Activated naive CD4-positive, alpha-beta T cell treated with anti-CD3 and anti-CD28 coated beads for 36 hours (primary cell): ENCODE data around the gene ATF6B. TPM values are rescaled to one million over a fixed set of nuclear protein-coding genes. Genes with fewer than 3 reads are reported as not detected.
A peak's percentile ranks its signal among the peaks of the same experiment; 100 is the strongest.

Experiments
- CTCF ChIA-PET: fragments of 350-600 bp; sonication (Branson Sonifier 250); formaldehyde crosslinking; loops from one replicate; lab custom pipeline; 2021; ENCODE audit warnings: antibody characterized with exemption; lab: Charles Lee
- DNase-seq: peaks from one replicate; pipeline ENCODE4 v3.0.0-alpha.2; 2020
- H3K27ac Mint-ChIP-seq: one replicate; pipeline ENCODE4 v1.8.0; 2021; ENCODE audit warnings: mild to moderate bottlenecking, mixed read lengths
- H3K27me3 Mint-ChIP-seq: one replicate; pipeline ENCODE4 v1.8.0; 2021; ENCODE audit warnings: low read depth, mixed read lengths
- H3K36me3 Mint-ChIP-seq: one replicate; pipeline ENCODE4 v1.8.0; 2021; ENCODE audit warnings: low read depth, mixed read lengths
- H3K4me1 Mint-ChIP-seq: one replicate; pipeline ENCODE4 v1.8.0; 2021; ENCODE audit warnings: low read depth, mixed read lengths
- H3K4me3 Mint-ChIP-seq: one replicate; pipeline ENCODE4 v1.8.0; 2021; ENCODE audit warnings: mild to moderate bottlenecking, moderate library complexity, mixed read lengths
- H3K9me3 Mint-ChIP-seq: one replicate; pipeline ENCODE4 v1.8.0; 2021; ENCODE audit warnings: mixed read lengths
- intact Hi-C: fragments of 100-400 bp; cut with micrococcal nuclease; formaldehyde crosslinking; loops from one replicate; pipeline ENCODE4 v1.15.1; 2023
- total RNA-seq, 2 experiments: library from RNA; stranded (reverse); gene quantifications; one replicate each; pipeline ENCODE4 v1.2.3, GENCODE V29; 2021

Gene ATF6B
- 10 to 100 TPM; 68.2 to 69.4 TPM for total RNA-seq

DNA sequence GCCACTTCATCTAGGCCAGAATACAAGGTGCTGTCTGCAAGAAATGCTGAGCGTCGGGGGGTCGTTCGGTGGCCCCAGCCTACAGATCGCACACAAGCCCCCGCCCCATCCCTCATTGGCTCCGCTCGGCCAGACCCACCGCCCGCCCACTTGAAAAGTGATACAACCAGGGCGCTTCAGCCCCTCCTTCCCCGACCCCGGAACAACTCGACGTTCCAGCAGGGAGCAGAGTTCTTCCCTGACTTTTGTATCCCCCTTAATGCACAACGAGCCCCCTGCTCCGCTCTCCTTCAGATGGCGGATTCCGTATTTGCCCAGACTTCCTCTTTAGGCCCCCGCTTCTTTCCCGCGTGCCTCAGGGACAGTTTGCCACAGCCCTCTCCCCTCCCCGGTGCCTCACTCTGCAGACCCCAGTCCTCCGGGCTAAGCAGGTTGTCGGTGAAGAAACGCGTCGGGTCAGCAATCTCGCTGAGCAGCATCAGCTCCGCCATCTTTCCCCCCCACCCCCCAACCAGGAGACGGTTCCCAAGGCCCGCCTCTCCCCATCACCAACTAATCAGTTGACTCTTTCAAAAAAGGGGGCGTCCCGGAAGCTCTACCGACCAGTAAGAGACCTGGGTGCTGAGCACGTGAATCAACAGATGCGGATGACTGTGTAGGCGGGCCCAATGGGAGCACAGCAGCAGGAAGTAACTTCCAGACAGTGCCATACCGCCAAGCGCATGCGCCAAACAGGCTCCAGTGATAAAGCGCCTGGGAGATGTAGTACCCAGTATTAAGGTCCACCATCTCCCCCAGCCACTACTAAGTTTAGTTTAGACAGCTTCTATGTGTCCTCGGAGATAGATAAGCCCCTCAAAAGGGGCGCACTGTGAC, at the start of gene ATF6B:
TSS of gene ATF6B (minus strand) at position 530 of the 876 bp plus-strand sequence. CDS start at position 491, 39 bp downstream.
- peaks cover 43% of the 10 kb centered on the region for H3K4me1 Mint-ChIP-seq

DNA sequence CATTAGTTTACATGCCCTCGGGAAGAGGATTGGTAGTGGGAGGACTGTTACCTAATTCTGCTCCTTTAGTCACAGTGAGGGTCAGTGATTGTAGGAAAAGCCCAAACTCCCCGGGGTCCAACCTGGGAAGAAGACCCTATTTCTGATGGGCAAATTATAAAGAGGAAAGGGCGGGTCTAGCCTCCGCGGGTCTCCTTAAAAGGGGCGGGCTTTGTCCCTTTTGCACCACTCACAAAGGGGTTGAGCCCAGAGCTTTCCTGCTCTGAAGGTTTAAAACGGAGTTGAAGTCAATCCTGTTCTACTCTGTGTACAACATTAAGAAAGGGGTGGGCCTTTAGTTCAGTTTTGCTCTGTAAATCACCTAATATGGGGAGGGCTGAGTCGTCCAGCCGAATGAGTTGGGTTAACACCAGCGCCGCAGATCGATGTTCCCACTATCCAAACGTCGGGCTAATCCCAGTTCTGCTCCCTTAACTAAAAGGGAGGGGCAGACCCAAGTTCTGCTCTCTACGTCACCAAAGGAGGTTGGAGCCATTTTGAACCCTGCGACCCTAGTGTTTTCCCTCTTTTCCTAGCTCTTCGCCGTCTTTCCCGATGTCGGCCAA, 49.2 kb upstream of the ATF6B start:
- H3K4me1 Mint-ChIP-seq, result peaks cover 62% of the 10 kb centered on the region
- peak; percentile 52 for DNase-seq
- CTCF ChIA-PET, result interaction anchor here (1.2 to 2.9 kb wide), 2 partner anchors 11 to 18 kb away, joined by 3 to 11 read pairs; no protein-coding TSS in a partner anchor
- peak overlapping the region; percentile 96 for H3K27ac Mint-ChIP-seq
- H3K4me3 Mint-ChIP-seq, result peak overlapping the region; percentile 91
- H3K27me3 Mint-ChIP-seq, result no peaks in the 10 kb centered on the region
- intact Hi-C loops, result loop anchor here (1.0 to 5.0 kb wide), 5 partner anchors 23 to 795 kb away; partner anchors contain the start of genes PPT2, PSMB8 and SKIC2
- H3K36me3 Mint-ChIP-seq, result peaks cover 6% of the 10 kb centered on the region
- H3K9me3 Mint-ChIP-seq, result no peaks in the 10 kb centered on the region

More for the DNA sequence above, at the start of gene ATF6B:
- H3K27me3 Mint-ChIP-seq, result no peaks in the 10 kb centered on the region
- peaks cover 9% of the 10 kb centered on the region for H3K36me3 Mint-ChIP-seq
- peak within 1 kb of the TSS; percentile 96 for H3K27ac Mint-ChIP-seq
- peak; percentile 99 for DNase-seq
- CTCF ChIA-PET, result interaction anchor here (0.7 to 3.7 kb wide), 4 partner anchors 10 to 149 kb away, joined by 3 to 25 read pairs (median 5); no protein-coding TSS in a partner anchor
- no peaks in the 10 kb centered on the region for H3K9me3 Mint-ChIP-seq
- H3K4me3 Mint-ChIP-seq, result peak within 1 kb of the TSS; percentile 100
- intact Hi-C loops, result loop anchor here (1.0 to 5.0 kb wide), 7 partner anchors 50 to 1444 kb away; partner anchors contain the start of genes ABHD16A, EHMT2, PBX2 and RNF5

DNA sequence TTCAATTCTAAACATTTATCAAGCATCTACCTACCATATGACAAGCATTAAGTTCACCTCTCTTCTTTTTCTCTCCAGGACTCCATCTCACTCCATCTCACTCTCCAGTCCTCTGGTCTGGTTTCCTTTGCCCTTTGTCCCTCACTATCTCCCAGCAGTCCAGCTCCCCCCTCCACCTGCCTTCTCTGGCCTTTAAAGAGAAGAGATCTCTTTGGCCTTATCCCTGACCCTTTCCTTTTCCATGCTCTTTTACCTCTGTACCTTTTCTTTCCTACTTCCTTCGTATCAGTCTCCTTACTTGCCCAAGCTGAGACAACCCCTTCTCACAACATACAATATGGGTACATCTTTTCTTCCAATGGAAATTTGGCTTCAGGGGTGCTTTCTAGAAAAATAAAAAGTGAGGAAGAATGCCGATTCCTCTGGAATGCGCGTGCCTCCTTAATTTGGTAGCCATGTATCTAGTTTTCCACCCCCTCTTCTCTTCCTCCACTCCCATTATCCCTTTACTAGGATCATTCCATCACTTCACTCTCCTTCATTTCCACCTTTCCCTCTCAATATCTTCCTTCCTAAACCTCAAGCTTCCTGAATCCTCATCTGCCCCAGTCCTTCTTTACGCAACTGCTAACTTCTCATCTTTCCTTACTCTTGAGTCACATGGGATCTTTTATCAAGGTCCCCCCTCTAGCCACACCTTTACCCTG, 48.6 kb upstream of the ATF6B start:
- peaks cover 62% of the 10 kb centered on the region for H3K4me1 Mint-ChIP-seq
- intact Hi-C loops, result loop anchor here (1.0 to 5.0 kb wide), 6 partner anchors 22 to 796 kb away; partner anchors contain the start of genes EHMT2, PPT2, PSMB8 and SKIC2
- H3K36me3 Mint-ChIP-seq, result peaks cover 6% of the 10 kb centered on the region
- H3K4me3 Mint-ChIP-seq, result peak overlapping the region; percentile 91
- DNase-seq, result no peak
- H3K27me3 Mint-ChIP-seq, result no peaks in the 10 kb centered on the region
- peak overlapping the region; percentile 96 for H3K27ac Mint-ChIP-seq
- CTCF ChIA-PET, result interaction anchor here (1.2 to 2.9 kb wide), 2 partner anchors 12 to 19 kb away, joined by 3 to 11 read pairs; no protein-coding TSS in a partner anchor
- H3K9me3 Mint-ChIP-seq, result no peaks in the 10 kb centered on the region

DNA sequence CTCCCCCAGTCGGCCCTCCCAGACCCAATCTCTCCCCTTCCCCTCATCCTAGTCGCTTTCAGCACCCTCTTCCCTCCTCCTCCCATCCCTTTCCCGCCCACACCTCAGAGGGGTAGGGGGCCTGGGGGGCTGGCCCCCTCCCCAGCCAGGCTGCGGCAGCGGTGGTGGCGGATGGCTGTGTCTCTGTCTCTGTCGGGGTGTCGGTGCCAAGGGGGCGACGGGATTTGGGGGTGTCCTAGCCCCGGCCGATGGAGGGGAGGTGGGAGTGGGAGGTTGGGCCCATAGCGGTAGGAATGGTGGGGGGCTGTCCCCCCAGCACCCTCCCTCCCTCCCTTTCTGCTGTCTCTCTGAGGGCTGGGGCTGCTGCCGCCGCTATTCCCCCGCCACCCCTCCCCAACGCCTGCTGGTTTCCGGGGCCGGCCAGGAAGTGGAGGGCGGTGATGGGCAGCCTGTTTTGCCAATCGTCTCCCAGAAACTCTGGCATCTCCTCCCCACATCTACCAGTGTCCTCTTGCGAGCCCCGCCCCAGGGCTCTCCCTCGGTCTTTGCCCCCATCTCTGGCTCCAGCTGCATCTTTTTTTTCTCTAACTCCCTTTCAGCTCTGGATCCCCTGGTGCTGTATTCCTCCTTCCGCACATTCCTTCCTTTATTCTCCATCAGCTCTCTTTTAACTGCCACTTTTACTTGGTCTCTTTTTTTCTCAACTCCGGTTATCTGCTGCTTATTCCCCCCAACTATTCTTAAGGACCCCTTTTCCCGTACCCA, 47.8 kb upstream of the ATF6B start, which contains the start of gene AGPAT1:
TSS of gene AGPAT1 (minus strand) at position 374 of the 765 bp plus-strand sequence. CDS start 4,588 bp downstream, outside the sequence.
- Mint-ChIP-seq H3K9me3 (no peaks in the 10 kb centered on the region), H3K36me3 (peaks cover 8% of the 10 kb centered on the region), H3K27ac (peak within 1 kb of the TSS; percentile 96), H3K4me3 (peak within 1 kb of the TSS; percentile 91), H3K27me3 (no peaks in the 10 kb centered on the region), H3K4me1 (peaks cover 64% of the 10 kb centered on the region)
- intact Hi-C loops, result loop anchor here (1.0 to 5.0 kb wide), 4 partner anchors 279 to 796 kb away; partner anchors contain the start of genes EHMT2 and PSMB8
- DNase-seq, result peak; percentile 99
- CTCF ChIA-PET, result interaction anchor here (1.2 to 2.9 kb wide), 2 partner anchors 13 to 19 kb away, joined by 3 to 11 read pairs; no protein-coding TSS in a partner anchor

DNA sequence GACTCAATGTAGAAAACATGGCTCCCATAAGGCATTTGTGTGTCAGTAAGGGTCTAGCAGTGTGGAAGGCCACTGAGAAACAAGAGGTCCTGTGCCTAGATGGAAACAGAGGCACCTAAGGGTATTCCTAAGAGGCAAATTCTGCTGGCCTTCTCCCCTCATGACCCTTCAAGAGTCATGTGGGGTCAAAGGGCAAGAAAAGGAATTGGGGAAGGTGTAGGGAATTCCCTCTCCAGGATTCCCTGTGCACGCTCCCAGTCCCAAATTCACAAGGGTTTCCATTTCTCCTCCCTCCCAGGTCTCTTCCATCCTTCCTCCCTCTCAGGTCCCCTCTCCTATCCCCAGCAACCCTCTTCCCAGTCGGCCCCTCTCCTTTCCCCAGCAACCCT, 47.3 kb upstream of the ATF6B start:
- H3K36me3 Mint-ChIP-seq, result peaks cover 7% of the 10 kb centered on the region
- no peaks in the 10 kb centered on the region for H3K9me3 Mint-ChIP-seq
- intact Hi-C loops, result loop anchor here (5.0 kb wide), 2 partner anchors 667 to 797 kb away; partner anchors contain the start of gene PSMB8
- H3K4me3 Mint-ChIP-seq, result peak overlapping the region; percentile 91
- peaks cover 59% of the 10 kb centered on the region for H3K4me1 Mint-ChIP-seq
- no peaks in the 10 kb centered on the region for H3K27me3 Mint-ChIP-seq
- CTCF ChIA-PET, result no interaction called here
- DNase-seq, result no peak
- peak overlapping the region; percentile 79 for H3K27ac Mint-ChIP-seq

DNA sequence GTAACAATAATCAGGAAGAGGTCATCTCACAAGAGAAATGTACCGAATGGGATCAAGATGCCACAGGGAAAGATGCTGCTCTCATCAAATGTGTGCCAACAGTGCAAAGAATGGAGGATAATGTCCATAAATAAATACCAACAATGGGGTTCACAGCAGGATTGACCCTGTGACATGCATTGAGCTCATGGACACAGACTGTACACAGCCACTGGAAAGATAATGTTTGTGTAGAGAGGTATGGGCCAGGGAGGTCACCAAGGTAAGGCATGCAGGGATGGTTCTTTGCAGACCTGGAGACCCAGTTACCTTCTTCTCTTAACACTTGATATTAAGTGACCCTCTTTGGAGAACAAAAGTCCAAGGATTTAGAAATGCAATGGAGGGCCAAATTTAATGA, 46.4 kb upstream of the ATF6B start:
- intact Hi-C loops, result no loop called here
- Mint-ChIP-seq H3K4me3 (peak overlapping the region; percentile 5), H3K4me1 (peaks cover 51% of the 10 kb centered on the region), H3K27ac (no peak overlapping the region), H3K9me3 (no peaks in the 10 kb centered on the region), H3K27me3 (no peaks in the 10 kb centered on the region), H3K36me3 (peaks cover 13% of the 10 kb centered on the region)
- no peak for DNase-seq
- CTCF ChIA-PET, result no interaction called here

DNA sequence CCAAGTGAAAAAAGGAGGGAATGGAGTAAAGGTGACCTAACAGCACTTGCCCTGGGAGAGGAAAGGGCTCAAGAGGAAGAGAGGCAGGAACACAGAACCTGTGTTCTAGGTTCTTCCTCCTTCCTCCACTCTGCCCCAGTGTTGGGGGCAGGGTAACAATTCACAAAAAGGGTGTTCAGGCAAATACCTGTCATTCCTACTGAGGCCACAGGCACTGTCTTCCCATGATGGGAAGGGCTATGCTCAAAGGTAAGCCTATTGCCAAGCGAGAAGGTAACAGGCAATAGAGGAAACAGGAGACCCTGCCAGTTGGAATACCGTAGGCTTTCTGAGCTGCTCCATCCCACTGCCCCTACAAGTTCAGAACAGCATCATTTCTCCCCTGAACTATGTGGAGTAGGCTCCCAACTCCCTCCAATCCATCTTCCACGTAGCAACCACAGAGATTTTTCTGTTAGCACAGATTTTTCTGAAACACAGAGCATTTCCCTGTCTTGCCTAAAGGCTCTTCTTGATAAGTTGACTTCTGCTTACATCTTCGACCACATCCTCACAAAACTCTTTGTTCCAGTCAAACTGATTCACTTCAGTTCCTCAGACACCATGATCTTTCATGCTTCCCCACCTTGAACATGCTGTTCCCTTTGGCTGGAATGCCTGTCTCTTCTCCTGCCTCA, 45.1 kb upstream of the ATF6B start:
- H3K4me3 Mint-ChIP-seq, result no peak overlapping the region
- intact Hi-C loops, result no loop called here
- CTCF ChIA-PET, result no interaction called here
- H3K4me1 Mint-ChIP-seq, result peaks cover 42% of the 10 kb centered on the region
- no peaks in the 10 kb centered on the region for H3K27me3 Mint-ChIP-seq
- H3K36me3 Mint-ChIP-seq, result peaks cover 16% of the 10 kb centered on the region
- DNase-seq, result no peak
- no peaks in the 10 kb centered on the region for H3K9me3 Mint-ChIP-seq
- H3K27ac Mint-ChIP-seq, result peak overlapping the region; percentile 20

DNA sequence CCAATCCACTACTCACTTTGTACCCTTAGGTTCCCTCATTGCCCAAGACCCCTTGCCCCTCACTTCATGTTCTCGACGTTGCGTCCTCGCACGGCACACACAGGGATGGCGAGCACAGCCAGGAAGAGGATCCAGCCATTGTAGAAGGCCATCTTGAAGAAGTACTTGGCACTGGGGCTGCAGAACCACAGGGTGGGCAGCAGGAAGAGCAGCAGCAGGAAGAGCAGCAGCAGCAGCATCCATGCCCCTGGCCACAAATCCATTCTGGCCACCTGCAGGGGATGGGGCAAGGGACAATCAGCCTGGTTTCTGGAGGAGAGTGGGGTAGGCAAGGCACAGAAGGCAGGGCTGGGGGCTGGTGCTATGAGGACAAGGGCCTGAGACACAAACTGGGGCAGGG, 43.2 kb upstream of the ATF6B start:
- Mint-ChIP-seq H3K36me3 (peaks cover 21% of the 10 kb centered on the region), H3K4me1 (peaks cover 33% of the 10 kb centered on the region), H3K9me3 (no peaks in the 10 kb centered on the region), H3K4me3 (no peak overlapping the region), H3K27me3 (no peaks in the 10 kb centered on the region), H3K27ac (no peak overlapping the region)
- intact Hi-C loops, result no loop called here
- CTCF ChIA-PET, result interaction anchor here (0.7 kb wide), 1 partner anchor 11 kb away, joined by 3 read pairs; no protein-coding TSS in a partner anchor
- no peak for DNase-seq

DNA sequence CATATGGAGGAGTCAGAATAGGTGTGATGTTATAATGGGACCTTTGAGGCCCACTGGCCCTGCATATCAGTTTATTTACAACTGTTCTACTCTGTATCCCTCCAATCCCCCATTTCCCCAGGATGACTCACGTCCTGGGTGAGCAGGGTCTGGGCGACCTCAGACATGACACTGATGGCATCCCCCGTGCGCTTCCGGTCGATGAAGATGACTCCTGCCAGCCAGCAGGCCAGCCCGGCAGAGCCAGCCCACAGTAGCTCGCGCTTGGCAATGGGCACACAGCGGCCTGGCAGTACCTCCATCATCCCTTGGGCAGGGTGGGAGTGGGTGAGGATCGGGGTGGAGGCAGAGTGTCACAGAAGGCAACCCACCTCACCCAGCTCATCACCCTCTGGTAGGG, 42.2 kb upstream of the ATF6B start:
- Mint-ChIP-seq H3K4me3 (no peak overlapping the region), H3K9me3 (no peaks in the 10 kb centered on the region), H3K36me3 (peaks cover 26% of the 10 kb centered on the region), H3K27ac (no peak overlapping the region), H3K27me3 (no peaks in the 10 kb centered on the region), H3K4me1 (peaks cover 30% of the 10 kb centered on the region)
- CTCF ChIA-PET, result interaction anchor here (0.6 kb wide), 1 partner anchor 31 kb away, joined by 3 read pairs; no protein-coding TSS in a partner anchor
- DNase-seq, result no peak
- intact Hi-C loops, result no loop called here

DNA sequence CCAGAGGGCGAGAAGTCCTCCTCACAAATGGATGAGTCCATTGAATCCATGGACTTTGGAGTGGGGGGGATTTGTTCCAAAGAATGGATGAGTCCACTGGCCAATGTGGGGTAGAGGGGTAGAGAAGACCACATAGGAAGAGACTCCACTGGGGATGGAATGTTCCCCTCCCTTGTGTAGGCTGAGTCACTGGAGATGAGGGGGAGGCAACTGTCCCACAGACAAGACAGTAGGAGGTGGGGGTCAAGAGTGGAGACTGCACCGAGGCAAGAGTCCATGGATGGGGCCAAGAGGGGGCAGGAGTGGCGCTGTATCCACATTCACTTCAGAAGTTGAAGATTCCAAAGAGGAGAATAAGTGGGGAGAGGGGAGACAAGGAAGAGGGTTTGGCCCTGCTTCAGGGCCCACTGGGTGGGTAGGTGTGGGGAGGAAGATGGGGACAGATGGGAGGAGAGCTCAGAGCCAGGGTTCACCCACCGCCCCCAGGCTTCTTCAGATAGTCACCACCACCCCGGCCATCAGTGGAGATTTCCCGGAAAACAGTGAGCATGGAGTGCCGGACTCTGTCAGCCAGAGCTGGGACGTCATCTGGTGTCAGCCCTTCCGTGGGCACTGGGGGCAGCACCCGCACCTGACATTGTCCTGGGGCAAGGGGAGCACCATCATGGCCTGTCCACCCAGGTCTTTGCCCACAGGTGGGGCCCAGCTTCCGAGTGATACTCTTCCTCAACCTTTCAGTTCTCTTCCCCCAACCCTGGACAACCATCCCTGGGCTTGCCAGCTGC, 41.0 kb upstream of the ATF6B start:
- peaks cover 19% of the 10 kb centered on the region for H3K4me1 Mint-ChIP-seq
- H3K9me3 Mint-ChIP-seq, result no peaks in the 10 kb centered on the region
- CTCF ChIA-PET, result no interaction called here
- H3K27ac Mint-ChIP-seq, result no peak overlapping the region
- no peaks in the 10 kb centered on the region for H3K27me3 Mint-ChIP-seq
- intact Hi-C loops, result no loop called here
- peaks cover 26% of the 10 kb centered on the region for H3K36me3 Mint-ChIP-seq
- no peak for DNase-seq
- H3K4me3 Mint-ChIP-seq, result no peak overlapping the region
